ENCODE measurements around the gene KCTD4. TPM values are rescaled to one million over a fixed set of nuclear protein-coding genes. Genes with fewer than 3 reads are reported as not detected.
"Not testable (repeated sequence)": the region's sequence is repeated elsewhere in the genome, so short reads cannot be mapped to it uniquely, and the experiment has no call there.

KCTD4 gene
- polyA plus RNA-seq (2011; rRNA removed) (0.10 and 0.15 TPM in 2 replicates), polyA minus RNA-seq (2011; rRNA and poly(A)+ RNA removed) (not detected in 2 replicates)

- Histone ChIP-seq H3K27me3 (ENCODE audit: control insufficient read depth, insufficient read depth, low read length) (no peaks in the 10 kb centered on the region), H3K36me3 (ENCODE audit: control insufficient read depth, insufficient read depth, low read length) (peaks cover 1% of the 10 kb centered on the region; the same call in 1 of the 2 replicates), H3K4me3 (ENCODE audit: low read depth, low read length) (no peak within 1 kb of the TSS)
- CTCF ChIA-PET: interaction anchor here (0.6 kb wide), 2 partner anchors 64 to 140 kb away, joined by 3 read pairs; no protein-coding TSS in a partner anchor
- POLR2A ChIA-PET: no interaction called here
- no peak for TF ChIP-seq CTCF (IDR thresholded peaks at IDR 0.05; ENCODE audit: insufficient read depth, low read depth, low read length)
- no peak for DNase-seq (ENCODE audit: low read depth)
Observed at GRCh38 chr13:45200701-45201232, at the start of gene KCTD4. Gene KCTD4 (minus strand): TSS chr13:45201045. CDS start chr13:45194567, 6,478 bp downstream.

DNA sequence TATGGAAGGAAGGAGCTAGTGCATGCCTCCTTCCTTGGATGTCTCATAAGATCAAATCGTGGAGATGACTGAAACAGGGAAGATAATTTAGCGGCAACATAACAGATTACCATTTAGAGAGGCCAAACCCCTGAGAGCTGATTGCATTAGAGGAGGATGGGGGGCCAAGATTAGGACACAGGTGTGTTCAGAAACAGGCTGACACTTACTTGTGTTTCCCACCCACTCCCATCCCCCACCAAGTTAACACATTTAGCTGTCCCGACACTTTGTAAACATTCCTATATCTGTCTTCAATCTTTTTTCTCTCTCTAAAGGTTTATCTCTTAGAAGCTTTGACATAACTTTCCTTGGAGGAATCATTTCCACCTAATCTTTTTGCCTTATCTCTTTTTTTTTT is 48.8 kb upstream of the KCTD4 start:
- ChIA-PET POLR2A (no interaction called here), CTCF (interaction anchor here (1.2 kb wide), 1 partner anchor 9 kb away, joined by 3 read pairs; no protein-coding TSS in a partner anchor)
- no peaks in the 10 kb centered on the region for H3K27me3 ChIP-seq (ENCODE audit: control insufficient read depth, insufficient read depth, low read length)
- no peak overlapping the region for H3K4me3 ChIP-seq (ENCODE audit: low read depth, low read length)
- no peaks in the 10 kb centered on the region for H3K36me3 ChIP-seq (ENCODE audit: control insufficient read depth, insufficient read depth, low read length)
- no peak for DNase-seq (ENCODE audit: low read depth)
- no peak for TF ChIP-seq CTCF (IDR thresholded peaks at IDR 0.05; ENCODE audit: insufficient read depth, low read depth, low read length)

GRCh38 chr13:45244736-45245135 is 43.9 kb upstream of the KCTD4 start:
- POLR2A ChIA-PET; H3K27me3 ChIP-seq (ENCODE audit: control insufficient read depth, insufficient read depth, low read length); H3K36me3 ChIP-seq (ENCODE audit: control insufficient read depth, insufficient read depth, low read length); DNase-seq (ENCODE audit: low read depth); H3K4me3 ChIP-seq (ENCODE audit: low read depth, low read length): not testable (repeated sequence)
- CTCF ChIA-PET: interaction anchor here (1.2 to 1.6 kb wide), 2 partner anchors 20 to 36 kb away, joined by 3 to 5 read pairs; no protein-coding TSS in a partner anchor

GRCh38 chr13:45243077-45243476 is 42.2 kb upstream of the KCTD4 start:
- ChIA-PET POLR2A (no interaction called here), CTCF (no interaction called here)
- no peak for TF ChIP-seq CTCF (IDR thresholded peaks at IDR 0.05; ENCODE audit: insufficient read depth, low read depth, low read length)
- Histone ChIP-seq H3K4me3 (ENCODE audit: low read depth, low read length) (no peak overlapping the region), H3K36me3 (ENCODE audit: control insufficient read depth, insufficient read depth, low read length) (no peaks in the 10 kb centered on the region), H3K27me3 (ENCODE audit: control insufficient read depth, insufficient read depth, low read length) (no peaks in the 10 kb centered on the region)
- DNase-seq (ENCODE audit: low read depth): no peak

GRCh38 chr13:45242524-45242923 is 41.7 kb upstream of the KCTD4 start:
- Histone ChIP-seq H3K36me3 (ENCODE audit: control insufficient read depth, insufficient read depth, low read length) (no peaks in the 10 kb centered on the region), H3K27me3 (ENCODE audit: control insufficient read depth, insufficient read depth, low read length) (no peaks in the 10 kb centered on the region), H3K4me3 (ENCODE audit: low read depth, low read length) (no peak overlapping the region)
- no peak for TF ChIP-seq CTCF (IDR thresholded peaks at IDR 0.05; ENCODE audit: insufficient read depth, low read depth, low read length)
- ChIA-PET CTCF (no interaction called here), POLR2A (no interaction called here)
- DNase-seq (ENCODE audit: low read depth): no peak

GRCh38 chr13:45242070-45242469 is 41.2 kb upstream of the KCTD4 start:
- ChIA-PET POLR2A (no interaction called here), CTCF (interaction anchor here (1.4 kb wide), 1 partner anchor 39 kb away, joined by 5 read pairs; no protein-coding TSS in a partner anchor)
- Histone ChIP-seq H3K27me3 (ENCODE audit: control insufficient read depth, insufficient read depth, low read length) (no peaks in the 10 kb centered on the region), H3K36me3 (ENCODE audit: control insufficient read depth, insufficient read depth, low read length) (no peaks in the 10 kb centered on the region), H3K4me3 (ENCODE audit: low read depth, low read length) (no peak overlapping the region)
- no peak for TF ChIP-seq CTCF (IDR thresholded peaks at IDR 0.05; ENCODE audit: insufficient read depth, low read depth, low read length)
- no peak for DNase-seq (ENCODE audit: low read depth)
